Activated naive CD8-positive, alpha-beta T cell treated with anti-CD3 and anti-CD28 coated beads, Interleukin-2, amount 10 ng/mL, durations not matched to agents 7 days and 5 days (primary cell): ENCODE results near the gene MT1E. TPM values are rescaled to one million over a fixed set of nuclear protein-coding genes. Genes with fewer than 3 reads are reported as not detected.
A peak's percentile ranks its signal among the peaks of the same experiment; 100 is the strongest.
"Not testable (repeated sequence)": the region's sequence is repeated elsewhere in the genome, so short reads cannot be mapped to it uniquely, and the experiment has no call there.

Source experiments
- ATAC-seq: fragments of 150-1000 bp; cut with Tn5 transposase; one replicate; pipeline ENCODE4 v1.10.0; 2021; ENCODE audit warnings: low read depth, moderate library complexity
- POLR2A ChIA-PET: fragments of 350-600 bp; sonication (Branson Sonifier 250); formaldehyde crosslinking; loops from one replicate; lab custom pipeline; 2021; ENCODE audit warnings: antibody characterized with exemption; lab: Charles Lee
- DNase-seq: peaks from one replicate; pipeline ENCODE4 v3.0.0; 2021
- H3K27ac Mint-ChIP-seq: one replicate; pipeline ENCODE4 v1.8.0; 2022; ENCODE audit warnings: mild to moderate bottlenecking, mixed read lengths
- H3K27me3 Mint-ChIP-seq: one replicate; pipeline ENCODE4 v1.8.0; 2022; ENCODE audit warnings: mild to moderate bottlenecking, moderate library complexity, mixed read lengths
- H3K36me3 Mint-ChIP-seq: one replicate; pipeline ENCODE4 v1.8.0; 2021; ENCODE audit warnings: mild to moderate bottlenecking, mixed read lengths
- H3K4me1 Mint-ChIP-seq: one replicate; pipeline ENCODE4 v1.8.0; 2021; ENCODE audit warnings: mixed read lengths
- H3K4me3 Mint-ChIP-seq: one replicate; pipeline ENCODE4 v1.8.0; 2022; ENCODE audit warnings: mild to moderate bottlenecking, moderate library complexity, mixed read lengths
- H3K9me3 Mint-ChIP-seq: one replicate; pipeline ENCODE4 v1.8.0; 2021; ENCODE audit warnings: mixed read lengths
- total RNA-seq, 2 experiments: library from RNA; stranded (reverse); gene quantifications; one replicate each; pipeline ENCODE4 v1.2.3, GENCODE V29; 2021

MT1E gene
- 10 to 100 TPM; 32.6 to 36.4 TPM for total RNA-seq

DNA sequence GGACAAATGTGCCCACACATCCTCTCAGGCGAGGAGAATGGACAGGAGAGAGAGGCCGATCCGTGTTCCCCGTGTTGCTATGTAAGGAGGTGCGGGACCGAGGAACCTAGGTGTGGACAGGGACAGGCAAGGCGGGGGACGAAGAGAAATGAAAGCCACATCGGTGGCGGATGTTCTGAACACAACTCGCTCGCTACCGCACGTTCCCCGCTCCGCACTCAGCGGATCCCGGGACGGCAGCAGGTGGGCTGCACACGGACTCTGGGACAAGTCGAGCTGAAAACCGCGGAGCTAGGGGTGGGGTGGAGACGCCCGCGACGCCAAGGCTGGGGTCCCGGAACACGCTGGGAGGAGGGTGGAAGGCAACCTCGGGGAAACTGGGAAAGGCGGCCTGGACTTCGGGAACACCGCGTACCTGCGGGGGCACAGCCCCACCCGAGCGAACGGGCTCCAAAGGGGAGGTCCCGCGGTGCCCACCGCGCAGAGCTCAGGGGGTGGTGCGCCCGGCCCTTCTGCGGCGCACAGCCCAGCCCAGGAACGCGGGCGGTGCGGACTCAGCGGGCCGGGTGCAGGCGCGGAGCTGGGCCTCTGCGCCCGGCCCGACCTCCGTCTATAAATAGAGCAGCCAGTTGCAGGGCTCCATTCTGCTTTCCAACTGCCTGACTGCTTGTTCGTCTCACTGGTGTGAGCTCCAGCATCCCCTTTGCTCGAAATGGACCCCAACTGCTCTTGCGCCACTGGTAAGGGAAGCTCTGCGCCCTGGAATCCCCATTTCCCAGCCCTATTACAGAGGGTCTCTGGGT lies at the start of gene MT1E:
TSS of gene MT1E (plus strand) at position 642 of the 803 bp plus-strand sequence. CDS start at position 713, 71 bp downstream.
- peak; percentile 86 for ATAC-seq
- POLR2A ChIA-PET = interaction anchor here (0.7 to 2.2 kb wide), 20 partner anchors 8 to 93 kb away, joined by 3 to 22 read pairs (median 4); partner anchors contain the start of genes MT1H, MT1X and MT2A
- peak within 1 kb of the TSS; percentile 93 for H3K27ac Mint-ChIP-seq
- H3K4me1 Mint-ChIP-seq = peaks cover 17% of the 10 kb centered on the region
- peak within 1 kb of the TSS; percentile 94 for H3K4me3 Mint-ChIP-seq
- peak; percentile 80 for DNase-seq
- H3K36me3 Mint-ChIP-seq = peaks cover 4% of the 10 kb centered on the region
- H3K27me3 Mint-ChIP-seq = peaks cover 18% of the 10 kb centered on the region
- H3K9me3 Mint-ChIP-seq = no peaks in the 10 kb centered on the region

DNA sequence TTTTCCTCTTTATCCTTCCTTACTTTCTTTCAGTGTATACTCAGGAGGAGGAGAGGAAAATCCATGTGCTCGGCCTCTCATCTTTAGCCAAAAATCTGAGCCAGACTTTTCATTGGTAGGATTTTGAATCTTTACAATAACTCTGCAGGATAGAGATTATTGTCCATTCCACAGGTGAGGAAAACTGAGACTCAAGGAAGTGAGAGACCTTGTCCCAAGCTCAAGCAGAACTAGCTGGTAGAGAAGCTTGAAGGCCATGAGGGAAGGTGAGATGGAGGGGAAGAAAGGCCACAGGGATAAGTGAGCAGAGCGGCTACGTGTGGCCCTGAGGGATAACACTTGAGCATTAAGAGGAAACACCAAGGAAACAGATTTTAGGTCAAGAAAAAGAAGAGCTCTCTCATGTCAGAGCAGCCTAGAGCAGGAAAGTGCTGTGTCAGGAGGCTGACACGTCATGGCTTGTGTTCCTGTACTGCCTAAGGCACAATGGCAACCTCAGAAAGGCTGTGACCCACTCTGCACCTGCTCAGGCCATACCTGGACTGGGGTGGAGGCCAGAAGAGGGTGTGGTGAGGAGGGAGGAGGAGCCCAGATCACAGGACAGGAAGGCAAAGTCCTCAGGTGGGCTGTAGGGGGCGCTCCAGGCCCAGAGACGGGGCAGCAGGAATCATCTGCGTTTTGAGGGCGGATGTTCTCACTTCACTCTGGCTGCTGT lies 48.8 kb upstream of the MT1E start:
- H3K4me1 Mint-ChIP-seq = peaks cover 4% of the 10 kb centered on the region
- no peak overlapping the region for H3K4me3 Mint-ChIP-seq
- peaks cover 2% of the 10 kb centered on the region for H3K9me3 Mint-ChIP-seq
- DNase-seq (peak; percentile 93), ATAC-seq (peak; percentile 99)
- H3K27ac Mint-ChIP-seq = peak overlapping the region; percentile 67
- POLR2A ChIA-PET = interaction anchor here (1.0 to 2.1 kb wide), 2 partner anchors 32 to 125 kb away, joined by 3 to 14 read pairs; partner anchors contain the start of gene MT2A
- H3K36me3 Mint-ChIP-seq = no peaks in the 10 kb centered on the region
- peaks cover 11% of the 10 kb centered on the region for H3K27me3 Mint-ChIP-seq

DNA sequence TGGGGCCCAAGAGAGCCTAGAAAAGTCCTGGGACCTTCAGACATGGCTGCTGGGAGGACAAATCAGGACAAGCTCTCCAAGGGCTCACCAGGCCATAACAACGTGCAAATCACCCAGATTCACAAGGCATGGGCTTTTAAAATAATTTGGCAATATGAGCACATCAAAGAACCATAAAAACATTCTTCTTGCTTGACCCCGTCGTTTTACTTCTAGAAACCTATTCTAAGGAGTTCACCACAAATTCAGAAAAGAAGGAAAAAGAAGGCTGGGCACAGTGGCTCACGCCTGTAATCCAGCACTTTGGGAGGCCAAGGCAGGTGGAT lies 48.3 kb upstream of the MT1E start:
- Mint-ChIP-seq H3K27me3 (peaks cover 12% of the 10 kb centered on the region), H3K4me3 (no peak overlapping the region), H3K9me3 (peaks cover 2% of the 10 kb centered on the region), H3K27ac (peak overlapping the region; percentile 67), H3K4me1 (peaks cover 4% of the 10 kb centered on the region), H3K36me3 (no peaks in the 10 kb centered on the region)
- POLR2A ChIA-PET = interaction anchor here (2.1 kb wide), 1 partner anchor 124 kb away, joined by 14 read pairs; no protein-coding TSS in a partner anchor
- no peak for ATAC-seq
- no peak for DNase-seq

- POLR2A ChIA-PET = no interaction called here
- no peaks in the 10 kb centered on the region for H3K36me3 Mint-ChIP-seq
Measured at GRCh38 chr16:56580391-56581048, 45.1 kb upstream of the MT1E start.

GRCh38 chr16:56582911-56583310 lies 42.7 kb upstream of the MT1E start:
- DNase-seq, H3K9me3 Mint-ChIP-seq, ATAC-seq, POLR2A ChIA-PET, H3K4me1 Mint-ChIP-seq, H3K36me3 Mint-ChIP-seq, H3K27ac Mint-ChIP-seq, H3K4me3 Mint-ChIP-seq: not testable (repeated sequence)
- peaks cover 26% of the 10 kb centered on the region for H3K27me3 Mint-ChIP-seq

More at GRCh38 chr16:56580391-56581048, 45.1 kb upstream of the MT1E start:
- ATAC-seq (no peak), DNase-seq (no peak)
- H3K4me3 Mint-ChIP-seq = no peak overlapping the region
- no peaks in the 10 kb centered on the region for H3K9me3 Mint-ChIP-seq
- H3K4me1 Mint-ChIP-seq = peaks cover 6% of the 10 kb centered on the region
- no peak overlapping the region for H3K27ac Mint-ChIP-seq
- peaks cover 10% of the 10 kb centered on the region for H3K27me3 Mint-ChIP-seq

DNA sequence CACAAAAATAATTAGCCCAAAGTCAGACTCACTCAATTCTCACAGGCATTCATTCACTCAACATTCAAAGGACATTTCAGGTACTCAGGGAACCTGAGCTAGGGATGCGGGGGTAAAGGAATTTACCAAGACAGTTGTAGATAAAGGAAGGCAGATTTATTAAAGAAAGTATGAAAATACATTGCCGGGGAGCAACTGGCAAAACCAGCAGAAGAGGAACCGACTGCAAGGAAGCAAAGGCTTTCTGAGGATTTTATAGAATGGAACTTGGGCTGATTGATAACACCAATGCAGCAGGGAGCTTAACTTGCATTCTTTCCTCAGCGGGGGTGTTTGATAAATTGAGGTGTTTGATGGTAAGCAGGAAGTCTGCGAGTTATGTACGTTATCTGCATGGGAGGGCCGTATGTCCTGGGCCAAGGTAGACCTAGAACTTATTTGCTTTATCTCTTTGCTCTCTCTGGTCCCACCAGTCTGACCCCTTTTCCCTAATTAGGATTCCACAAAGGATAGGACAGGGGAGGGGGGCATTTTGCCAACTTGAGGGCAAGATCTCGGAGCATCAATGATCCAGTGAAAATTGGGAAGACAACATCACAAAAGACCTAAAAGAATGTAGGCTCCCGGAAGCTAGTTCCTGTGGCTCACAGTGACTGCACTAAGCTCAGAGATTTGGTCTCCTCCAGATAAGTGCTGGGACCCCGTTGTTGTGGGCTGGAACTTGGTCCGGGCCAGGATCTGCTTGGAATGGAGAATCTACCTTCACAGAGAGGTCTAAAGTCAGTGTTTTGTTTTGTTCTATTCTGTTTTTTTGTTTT lies 42.0 kb upstream of the MT1E start:
- H3K9me3 Mint-ChIP-seq = no peaks in the 10 kb centered on the region
- no peaks in the 10 kb centered on the region for H3K36me3 Mint-ChIP-seq
- peaks cover 3% of the 10 kb centered on the region for H3K4me1 Mint-ChIP-seq
- no peak overlapping the region for H3K4me3 Mint-ChIP-seq
- H3K27ac Mint-ChIP-seq = no peak overlapping the region
- peaks cover 32% of the 10 kb centered on the region for H3K27me3 Mint-ChIP-seq
- no peak for DNase-seq
- POLR2A ChIA-PET = no interaction called here
- ATAC-seq = no peak

DNA sequence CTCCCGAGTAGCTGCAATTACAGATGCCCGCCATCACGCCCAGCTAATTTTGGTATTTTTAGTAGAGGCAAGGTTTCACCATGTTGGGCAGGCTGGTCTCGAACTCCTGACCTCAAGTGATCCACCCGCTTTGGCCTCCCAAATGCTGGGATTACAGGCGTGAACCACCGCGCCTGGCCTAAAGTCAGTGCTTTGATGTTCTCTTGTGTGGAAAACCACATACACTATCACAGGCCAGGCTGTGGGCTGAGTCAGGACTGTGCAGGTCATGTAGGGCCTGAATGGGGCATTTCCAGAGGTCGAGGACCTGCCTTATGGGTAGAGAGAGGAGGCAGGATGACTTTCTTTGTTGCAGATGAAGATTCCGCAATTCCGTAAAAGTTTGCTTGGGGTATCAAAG lies 41.3 kb upstream of the MT1E start:
- POLR2A ChIA-PET = no interaction called here
- Mint-ChIP-seq H3K4me3 (no peak overlapping the region), H3K9me3 (no peaks in the 10 kb centered on the region), H3K4me1 (peaks cover 7% of the 10 kb centered on the region), H3K27ac (no peak overlapping the region), H3K36me3 (no peaks in the 10 kb centered on the region), H3K27me3 (peaks cover 36% of the 10 kb centered on the region)
- ATAC-seq (no peak), DNase-seq (no peak)

GRCh38 chr16:56588781-56589140 lies 36.8 kb upstream of the MT1E start:
- POLR2A ChIA-PET = no interaction called here
- DNase-seq = no peak
- ATAC-seq = no peak
- Mint-ChIP-seq H3K9me3 (no peaks in the 10 kb centered on the region), H3K4me3 (peak overlapping the region; percentile 83), H3K27me3 (peaks cover 49% of the 10 kb centered on the region), H3K4me1 (peaks cover 19% of the 10 kb centered on the region), H3K36me3 (no peaks in the 10 kb centered on the region), H3K27ac (no peak overlapping the region)

DNA sequence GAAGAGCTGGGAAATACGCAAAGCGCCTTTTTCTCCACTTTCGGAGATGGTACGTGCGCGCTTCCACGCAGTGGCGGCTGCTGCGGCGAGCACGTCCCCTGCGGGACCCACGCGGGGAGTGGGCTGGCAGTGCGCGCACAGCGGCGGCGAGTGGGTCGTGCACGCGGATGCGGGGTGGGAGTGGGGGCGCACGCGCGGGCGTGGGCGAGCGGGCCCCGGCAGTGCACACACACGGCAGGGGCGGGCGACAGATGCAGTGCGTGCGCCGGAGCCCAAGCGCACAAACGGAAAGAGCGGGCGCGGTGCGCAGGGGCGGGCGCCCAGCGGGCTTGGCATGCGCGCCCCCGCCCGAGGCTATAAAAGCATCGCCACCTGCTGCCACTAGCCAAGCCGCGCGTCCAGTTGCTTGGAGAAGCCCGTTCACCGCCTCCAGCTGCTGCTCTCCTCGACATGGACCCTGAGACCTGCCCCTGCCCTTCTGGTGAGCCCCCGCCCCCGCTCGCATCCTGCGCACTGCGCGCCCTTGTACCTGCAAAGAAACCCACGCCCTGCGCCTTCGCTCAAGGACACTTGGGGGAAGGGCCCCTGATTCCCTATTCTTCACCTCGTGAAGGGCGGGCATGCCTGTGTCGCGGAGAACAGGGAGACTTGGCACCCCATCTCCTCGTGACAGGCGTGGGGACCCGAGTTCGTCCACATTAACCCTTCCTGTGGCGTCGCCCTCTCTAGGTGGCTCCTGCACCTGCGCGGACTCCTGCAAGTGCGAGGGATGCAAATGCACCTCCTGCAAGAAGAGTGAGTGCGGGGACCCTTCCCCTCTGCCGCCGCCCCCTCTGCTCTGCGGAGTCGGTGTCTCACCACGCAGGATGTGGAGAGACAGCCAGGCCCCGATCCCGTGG lies 36.2 kb upstream of the MT1E start, which contains the start of gene MT3:
TSS of gene MT3 (plus strand) at position 388 of the 899 bp plus-strand sequence. CDS start at position 451, 63 bp downstream.
- H3K4me1 Mint-ChIP-seq = peaks cover 18% of the 10 kb centered on the region
- ATAC-seq (peak; percentile 81), DNase-seq (peak; percentile 66)
- H3K27me3 Mint-ChIP-seq = peaks cover 49% of the 10 kb centered on the region
- POLR2A ChIA-PET = no interaction called here
- no peaks in the 10 kb centered on the region for H3K36me3 Mint-ChIP-seq
- H3K9me3 Mint-ChIP-seq = no peaks in the 10 kb centered on the region
- H3K27ac Mint-ChIP-seq = no peak within 1 kb of the TSS
- H3K4me3 Mint-ChIP-seq = peak within 1 kb of the TSS; percentile 83

DNA sequence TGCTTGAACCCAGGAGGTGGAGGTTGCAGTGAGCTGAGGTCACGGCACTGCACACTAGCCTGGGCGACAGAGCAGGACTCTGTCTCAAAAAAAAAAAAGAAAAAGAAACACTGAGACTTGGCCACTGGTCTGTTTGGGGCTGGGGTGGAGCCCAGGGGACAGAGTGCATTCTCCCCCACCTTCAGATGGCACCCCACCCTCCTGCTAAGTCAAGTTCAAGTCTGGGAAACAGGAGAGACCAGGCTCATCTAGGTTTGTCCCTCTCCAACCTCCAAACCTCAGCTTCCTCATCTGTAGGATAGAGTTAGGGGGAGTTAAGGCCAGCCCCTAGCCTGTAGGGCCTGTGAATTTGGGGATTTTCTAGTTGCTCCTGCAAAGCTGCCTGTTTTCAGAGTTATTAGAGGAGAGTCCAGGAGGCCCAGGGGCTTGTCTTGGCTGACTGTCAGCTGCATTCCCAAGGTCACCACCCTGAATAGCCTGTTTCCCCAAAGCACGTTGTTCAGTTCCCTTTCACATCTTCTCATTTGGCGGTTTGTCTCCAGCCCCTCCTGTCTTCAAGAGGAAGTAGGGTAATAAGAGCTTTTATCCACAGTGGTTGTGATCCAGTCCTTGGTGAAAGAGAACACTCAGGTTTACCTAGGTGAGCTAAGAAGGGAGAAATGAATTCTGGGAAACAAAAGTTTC lies 34.1 kb upstream of the MT1E start:
- POLR2A ChIA-PET = interaction anchor here (0.6 kb wide), 1 partner anchor 343 kb away, joined by 4 read pairs; no protein-coding TSS in a partner anchor

DNA sequence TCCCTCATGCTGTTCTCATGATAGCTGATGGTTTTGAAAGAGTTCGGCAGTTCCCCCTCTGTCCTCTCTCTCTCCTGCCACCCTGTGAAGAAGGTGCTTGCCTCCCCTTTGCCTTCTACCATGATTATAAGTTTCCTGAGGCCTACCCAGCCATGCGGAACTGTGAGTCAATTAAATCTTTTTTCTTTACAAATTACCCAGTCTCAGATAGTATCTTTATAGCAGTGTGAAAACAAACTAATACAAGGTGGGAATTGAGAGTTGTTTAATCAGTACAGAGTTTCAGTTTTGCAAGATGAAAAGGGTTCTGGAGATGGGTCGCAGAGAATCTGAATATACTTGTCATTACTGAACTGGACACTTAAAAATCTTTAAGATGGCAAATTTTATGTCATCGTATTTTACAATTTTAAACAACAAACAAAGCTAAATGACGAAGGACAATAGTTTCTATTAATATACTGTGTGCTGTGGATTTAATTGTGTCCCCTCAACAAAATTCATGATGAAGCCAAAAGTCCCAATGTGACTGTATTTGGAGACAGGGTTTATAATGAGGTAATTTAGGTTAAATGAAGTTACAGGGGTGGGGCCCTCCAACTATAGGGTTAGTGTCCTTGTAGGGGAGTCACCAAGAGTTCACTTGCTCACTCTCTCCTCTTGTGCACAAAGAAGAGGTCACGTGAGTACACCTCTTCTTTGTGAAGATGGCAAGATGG lies 31.8 kb upstream of the MT1E start:
- DNase-seq (no peak), ATAC-seq (no peak)
- Mint-ChIP-seq H3K36me3 (no peaks in the 10 kb centered on the region), H3K27ac (no peak overlapping the region), H3K4me1 (peaks cover 18% of the 10 kb centered on the region), H3K27me3 (peaks cover 26% of the 10 kb centered on the region), H3K4me3 (no peak overlapping the region), H3K9me3 (no peaks in the 10 kb centered on the region)
- POLR2A ChIA-PET = interaction anchor here (0.6 kb wide), 1 partner anchor 63 kb away, joined by 3 read pairs; no protein-coding TSS in a partner anchor

More for the DNA sequence above, 34.1 kb upstream of the MT1E start:
- Mint-ChIP-seq H3K36me3 (no peaks in the 10 kb centered on the region), H3K4me3 (no peak overlapping the region), H3K27ac (no peak overlapping the region), H3K27me3 (peaks cover 46% of the 10 kb centered on the region), H3K9me3 (no peaks in the 10 kb centered on the region), H3K4me1 (peaks cover 17% of the 10 kb centered on the region)
- DNase-seq (no peak), ATAC-seq (no peak)
